PFSK-1 (cell line): ENCODE measurements around the gene PXK. TPM values are rescaled to one million over a fixed set of nuclear protein-coding genes. Genes with fewer than 3 reads are reported as not detected.

Experiments used
- FOXP2 ChIP-seq: optimal IDR thresholded peaks from 2 replicates; pipeline ENCODE3; 2011; ENCODE audit warnings: borderline replicate concordance, control low read depth, inconsistent platforms; ENCODE audit not compliant: insufficient read depth; ENCODE audit errors: extremely low read length, extremely low read depth
- POLR2AphosphoS5 ChIP-seq: IDR thresholded peaks from 2 replicates; pipeline ENCODE4 v1.6.1; 2012; ENCODE audit warnings: low read depth, mild to moderate bottlenecking, control low read depth, low read length, moderate library complexity
- REST ChIP-seq, 2 experiments: IDR thresholded peaks; 2 replicates each; pipeline versions ENCODE4 v1.6.1 to v1.8.0; 2011 to 2012; ENCODE audit warnings: low read depth in 2 of 2, low read length in 2 of 2, control low read depth in 1 of 2, inconsistent platforms in 1 of 2, mild to moderate bottlenecking in 1 of 2, moderate library complexity in 1 of 2; ENCODE audit not compliant: insufficient read depth in 1 of 2
- SIN3A ChIP-seq: IDR thresholded peaks from 2 replicates; pipeline ENCODE4 v1.6.1; 2012; ENCODE audit warnings: mild to moderate bottlenecking, low read length, moderate library complexity, borderline replicate concordance; ENCODE audit not compliant: insufficient read depth
- TAF1 ChIP-seq: IDR thresholded peaks from 2 replicates; pipeline ENCODE4 v1.6.1; 2012; ENCODE audit warnings: low read length, control low read depth, borderline replicate concordance; ENCODE audit not compliant: insufficient read depth
- polyA plus RNA-seq: library from polyadenylated mRNA; unstranded; fragments of >200 nt; gene quantifications from one replicate; pipeline ENCODE4 v1.2.1, GENCODE V29; 2012; ENCODE audit warnings: low read depth, missing spikeins; ENCODE audit not compliant: insufficient read length

Gene PXK
- polyA plus RNA-seq = 54.8 TPM

- no peak for TF ChIP-seq POLR2AphosphoS5
- TF ChIP-seq TAF1 = no peak
- TF ChIP-seq FOXP2 = peak; percentile 91
- no peak for TF ChIP-seq REST (IDR thresholded peaks at IDR 0.05; ENCODE audit: insufficient read depth in 1 of 2, low read depth in 2 of 2, low read length in 2 of 2)
- TF ChIP-seq SIN3A = no peak
Measured at GRCh38 chr3:58332575-58333188, at the start of gene PXK. Gene PXK (plus strand): TSS chr3:58332892. CDS start chr3:58332989, 97 bp downstream.

GRCh38 chr3:58285334-58285733 lies 47.4 kb upstream of the PXK start:
- TF ChIP-seq TAF1 (no peak), POLR2AphosphoS5 (no peak)

DNA sequence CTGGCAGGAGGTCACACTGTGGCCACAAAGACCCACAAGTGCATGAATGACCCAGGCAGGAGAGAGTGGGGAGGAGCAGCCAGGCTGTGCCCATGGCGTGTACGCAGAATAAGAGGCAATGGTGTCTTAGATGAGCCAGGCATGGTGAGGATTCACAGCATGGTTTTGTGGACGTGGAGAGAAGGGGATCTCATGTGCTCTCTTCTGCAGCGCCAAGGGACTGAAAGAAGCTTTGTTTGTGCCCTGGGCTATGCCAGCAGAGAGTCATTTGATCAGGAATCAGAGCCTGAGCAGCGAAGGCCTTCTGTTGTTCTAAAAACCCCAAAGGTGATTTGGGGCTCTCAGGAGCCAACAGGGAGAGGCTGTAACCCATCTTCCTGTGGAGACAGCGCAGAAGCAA lies 45.3 kb upstream of the PXK start:
- no peak for TF ChIP-seq TAF1
- no peak for TF ChIP-seq FOXP2
- TF ChIP-seq SIN3A = no peak
- no peak for TF ChIP-seq POLR2AphosphoS5
- no peak for TF ChIP-seq REST (IDR thresholded peaks at IDR 0.05; ENCODE audit: insufficient read depth in 1 of 2, low read depth in 2 of 2, low read length in 2 of 2)

- no peak for TF ChIP-seq TAF1
- no peak for TF ChIP-seq REST (IDR thresholded peaks at IDR 0.05; ENCODE audit: insufficient read depth in 1 of 2, low read depth in 2 of 2, low read length in 2 of 2)
- no peak for TF ChIP-seq POLR2AphosphoS5
- TF ChIP-seq SIN3A = no peak
- TF ChIP-seq FOXP2 = no peak
Measured at GRCh38 chr3:58288011-58288728, 44.5 kb upstream of the PXK start.

GRCh38 chr3:58291671-58292338 lies 40.9 kb upstream of the PXK start:
- TF ChIP-seq REST (IDR thresholded peaks at IDR 0.05; ENCODE audit: insufficient read depth in 1 of 2, low read depth in 2 of 2, low read length in 2 of 2) = no peak
- no peak for TF ChIP-seq SIN3A
- TF ChIP-seq POLR2AphosphoS5 = no peak
- no peak for TF ChIP-seq TAF1
- TF ChIP-seq FOXP2 = no peak
